ENCODE measurements around the gene DEPDC5. TPM values are rescaled to one million over a fixed set of nuclear protein-coding genes. Genes with fewer than 3 reads are reported as not detected.

DEPDC5 gene
- total and polyA plus RNA-seq, 9 of the 15 experiments (the other 6 are each of a cell fraction or from before 2014, with no cell fraction given) = 2.3 to 12.3 (median 10.7) TPM

DNA sequence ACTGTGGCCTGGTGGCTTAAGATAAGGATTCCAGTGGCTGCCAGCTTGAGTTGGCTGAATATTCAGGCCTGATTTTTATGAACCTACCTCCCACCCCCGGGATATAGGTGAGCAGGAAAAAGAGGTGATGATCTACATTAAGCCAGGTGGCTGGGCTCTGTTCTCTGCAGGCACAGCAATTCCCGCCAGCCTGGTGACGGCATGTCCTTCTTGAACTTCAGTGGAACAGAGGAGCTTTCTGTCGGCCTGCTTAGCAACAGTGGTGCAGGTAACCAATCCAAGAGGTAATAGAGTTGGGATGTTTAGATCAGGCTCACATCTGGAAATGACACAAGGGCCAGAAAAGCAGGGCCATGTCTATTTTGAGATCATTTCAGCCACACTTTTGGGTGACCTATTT is 68.7 kb downstream of the DEPDC5 start:
- no TSS peak for BruUV-seq (replicated peaks)
- no peaks in the 10 kb centered on the region; a peak in 1 of 5 replicates for H3K4me1 ChIP-seq (replicated peaks in 1 of 2; ENCODE audit: control insufficient read depth in 2 of 2, insufficient read depth in 2 of 2, low read length in 2 of 2)
- H3K27ac ChIP-seq (ENCODE audit: extremely low read depth, low read depth, low read length) = no peak overlapping the region
- FAIRE-seq (no peak), DNase-seq (ENCODE audit: extremely low read depth in 1 of 4, low spot score in 3 of 4) (no peak), ATAC-seq (no peak)
- intact Hi-C loops (cut with micrococcal nuclease) (no loop called here), in situ Hi-C loops (cut with MboI) (no loop called here)
- peaks cover 54% of the 10 kb centered on the region; the same call in 2 of the 3 replicates for H3K36me3 ChIP-seq (ENCODE audit: control insufficient read depth, insufficient read depth, low read length)
- no peak overlapping the region for H3K4me3 ChIP-seq
- POLR2A ChIA-PET = interaction anchor here (0.5 kb wide), 1 partner anchor 134 kb away, joined by 3 read pairs; no protein-coding TSS in a partner anchor
- H3K79me2 ChIP-seq (ENCODE audit: control insufficient read depth, insufficient read depth, low read length) = no peaks in the 10 kb centered on the region
- no peaks in the 10 kb centered on the region for H4K20me1 ChIP-seq (replicated peaks; ENCODE audit: control insufficient read depth, insufficient read depth, low read length)
- H2AFZ ChIP-seq (ENCODE audit: low read depth, low read length) = no peak overlapping the region
- no peaks in the 10 kb centered on the region for H3K9me1 ChIP-seq (ENCODE audit: control insufficient read depth, insufficient read depth, low read length)
- H3K27me3 ChIP-seq (ENCODE audit: control insufficient read depth in 2 of 2, insufficient read depth in 2 of 2, low read length in 2 of 2) = no peaks in the 10 kb centered on the region
- 71% methylated on average over 4 of the region's 4 CpGs for WGBS (ENCODE audit: insufficient coverage, low coverage, missing lambda C conversion rate)
- TF ChIP-seq, protein P1, sequence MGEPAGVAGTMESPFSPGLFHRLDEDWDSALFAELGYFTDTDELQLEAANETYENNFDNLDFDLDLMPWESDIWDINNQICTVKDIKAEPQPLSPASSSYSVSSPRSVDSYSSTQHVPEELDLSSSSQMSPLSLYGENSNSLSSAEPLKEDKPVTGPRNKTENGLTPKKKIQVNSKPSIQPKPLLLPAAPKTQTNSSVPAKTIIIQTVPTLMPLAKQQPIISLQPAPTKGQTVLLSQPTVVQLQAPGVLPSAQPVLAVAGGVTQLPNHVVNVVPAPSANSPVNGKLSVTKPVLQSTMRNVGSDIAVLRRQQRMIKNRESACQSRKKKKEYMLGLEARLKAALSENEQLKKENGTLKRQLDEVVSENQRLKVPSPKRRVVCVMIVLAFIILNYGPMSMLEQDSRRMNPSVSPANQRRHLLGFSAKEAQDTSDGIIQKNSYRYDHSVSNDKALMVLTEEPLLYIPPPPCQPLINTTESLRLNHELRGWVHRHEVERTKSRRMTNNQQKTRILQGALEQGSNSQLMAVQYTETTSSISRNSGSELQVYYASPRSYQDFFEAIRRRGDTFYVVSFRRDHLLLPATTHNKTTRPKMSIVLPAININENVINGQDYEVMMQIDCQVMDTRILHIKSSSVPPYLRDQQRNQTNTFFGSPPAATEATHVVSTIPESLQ (CRISPR knock-in tag; IDR thresholded peaks at IDR 0.05) = no peak
- no peak for TF ChIP-seq POLR3A (IDR thresholded peaks at IDR 0.05; ENCODE audit: borderline replicate concordance, extremely low read depth, insufficient read depth, insufficient read length)
- TF ChIP-seq CHD2 (IDR thresholded peaks at IDR 0.05; ENCODE audit: low read depth, low read length) = no peak
- TF ChIP-seq PTRF (tag; IDR thresholded peaks at IDR 0.05) = no peak
- TF ChIP-seq FOXP1 (CRISPR knock-in tag; IDR thresholded peaks at IDR 0.05) = no peak
- TF ChIP-seq, protein P2, sequence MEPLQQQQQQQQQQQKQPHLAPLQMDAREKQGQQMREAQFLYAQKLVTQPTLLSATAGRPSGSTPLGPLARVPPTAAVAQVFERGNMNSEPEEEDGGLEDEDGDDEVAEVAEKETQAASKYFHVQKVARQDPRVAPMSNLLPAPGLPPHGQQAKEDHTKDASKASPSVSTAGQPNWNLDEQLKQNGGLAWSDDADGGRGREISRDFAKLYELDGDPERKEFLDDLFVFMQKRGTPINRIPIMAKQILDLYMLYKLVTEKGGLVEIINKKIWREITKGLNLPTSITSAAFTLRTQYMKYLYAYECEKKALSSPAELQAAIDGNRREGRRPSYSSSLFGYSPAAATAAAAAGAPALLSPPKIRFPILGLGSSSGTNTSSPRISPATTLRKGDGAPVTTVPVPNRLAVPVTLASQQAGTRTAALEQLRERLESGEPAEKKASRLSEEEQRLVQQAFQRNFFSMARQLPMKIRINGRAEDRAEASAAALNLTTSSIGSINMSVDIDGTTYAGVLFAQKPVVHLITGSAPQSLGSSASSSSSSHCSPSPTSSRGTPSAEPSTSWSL (CRISPR knock-in tag; IDR thresholded peaks at IDR 0.05; ENCODE audit: borderline replicate concordance) = no peak
- no peak for TF ChIP-seq SAP30 (IDR thresholded peaks at IDR 0.05; ENCODE audit: borderline replicate concordance, insufficient read depth, low read depth, low read length, poor library complexity, severe bottlenecking)
- CTCF ChIA-PET (ENCODE audit: low intra/inter-chr PET ratio) = no interaction called here
- no peak overlapping the region; a peak in 1 of 4 replicates for H3K9ac ChIP-seq (ENCODE audit: insufficient read depth in 1 of 2, low read depth in 2 of 2, low read length in 2 of 2)
- no peak overlapping the region for H3K4me2 ChIP-seq (ENCODE audit: insufficient read depth, low read length)
- H3K9me3 ChIP-seq (replicated peaks; ENCODE audit: control insufficient read depth, insufficient read depth, low read depth, low read length) = no peaks in the 10 kb centered on the region

Data from K562 (cell line).